NCI-H1417 treated with DMSO at 0.1 percent for 48 hours (cell line): ENCODE measurements around the gene KRTAP3-3.
"Not testable (repeated sequence)": the region's sequence is repeated elsewhere in the genome, so short reads cannot be mapped to it uniquely, and the experiment has no call there.

Experiments
- DNase-seq: peaks from one replicate; lab custom pipeline; 2025; lab: John Stamatoyannopoulos, UW

Gene KRTAP3-3

DNA sequence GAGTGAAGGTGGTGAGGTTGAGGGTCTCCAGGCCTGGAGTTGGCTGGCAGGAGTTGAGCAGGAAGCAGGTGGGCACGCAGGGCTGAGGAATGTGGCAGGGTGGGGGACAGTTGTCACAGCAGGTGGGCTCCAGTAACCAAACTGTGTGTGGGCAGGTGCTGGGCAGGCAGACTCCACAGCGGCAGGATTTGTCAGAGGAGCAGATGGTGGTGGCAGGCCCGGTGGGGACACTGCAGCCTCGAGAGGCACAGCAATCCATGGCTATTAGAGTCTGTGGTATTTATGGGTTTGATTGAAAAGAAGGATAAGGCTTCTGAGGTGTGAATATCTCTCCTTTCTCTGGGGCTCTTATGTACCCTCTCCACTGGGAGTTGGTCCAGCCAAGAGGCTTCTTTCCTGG, at the start of gene KRTAP3-3:
Gene KRTAP3-3, minus strand, starts transcription at position 326 of the 400 bp plus-strand sequence. Its CDS starts 67 bp downstream, at position 259.
- peak; percentile 41 for DNase-seq

DNA sequence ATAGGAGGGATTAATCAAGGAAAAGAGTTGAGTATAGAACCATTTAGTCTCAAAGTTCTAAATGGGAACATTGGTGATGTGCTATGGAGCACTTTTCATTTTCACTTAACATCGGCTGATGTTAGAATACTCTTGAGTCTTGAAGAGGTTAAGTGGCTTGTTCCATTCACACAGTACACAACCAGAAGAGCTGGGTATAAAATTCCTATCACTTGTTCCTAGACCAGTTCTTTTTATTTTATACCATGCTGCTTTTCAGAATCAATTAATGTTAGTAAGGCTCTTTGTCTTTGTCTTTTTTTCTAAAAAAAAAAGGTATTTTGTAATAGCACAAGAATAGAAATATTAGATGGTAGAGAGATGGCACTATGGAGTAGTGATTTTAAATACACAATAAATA, 49.0 kb upstream of the KRTAP3-3 start:
- DNase-seq, result no peak

DNA sequence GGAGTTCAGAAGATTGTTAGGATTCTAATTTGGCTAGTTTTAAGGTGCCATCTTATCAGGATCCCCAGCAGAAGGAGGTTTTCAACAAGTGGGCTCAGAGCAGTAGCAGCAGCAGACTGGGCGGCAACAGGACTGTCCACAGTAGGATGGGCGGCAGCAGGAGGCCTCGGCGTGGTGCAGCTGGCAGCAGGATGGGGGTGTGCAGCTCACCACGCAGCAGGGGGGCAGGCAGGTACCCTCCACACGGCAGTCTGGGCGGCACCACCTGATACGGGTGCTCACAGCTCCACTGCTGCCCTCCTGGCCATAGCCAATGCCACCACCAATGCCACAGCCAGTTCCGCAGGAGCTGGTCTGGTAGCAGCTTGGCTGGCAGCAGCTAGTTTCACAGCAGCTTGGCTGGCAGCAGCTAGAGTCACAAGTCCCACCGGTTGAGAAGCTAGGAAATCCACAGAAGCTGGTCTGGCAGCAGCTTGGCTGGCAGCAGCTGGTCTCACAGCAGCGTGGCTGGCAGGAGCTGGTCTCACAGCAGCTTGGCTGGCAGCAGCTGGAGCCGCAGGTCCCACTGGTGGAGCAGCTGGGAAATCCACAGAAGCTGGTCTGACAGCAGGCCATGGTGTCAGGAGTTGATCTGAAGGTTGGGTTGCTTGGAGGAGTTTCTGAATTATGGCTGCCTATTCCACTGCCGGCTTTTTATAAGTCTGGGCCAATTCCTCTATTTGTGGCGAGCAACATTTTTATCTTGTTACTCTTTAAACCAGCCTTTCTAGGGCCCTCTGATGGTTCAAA, 47.0 kb upstream of the KRTAP3-3 start, which contains the start of gene KRTAP1-1:
Gene KRTAP1-1, minus strand, starts transcription at position 668 of the 789 bp plus-strand sequence. Its CDS starts 53 bp downstream, at position 615.
- not testable (repeated sequence) for DNase-seq

DNA sequence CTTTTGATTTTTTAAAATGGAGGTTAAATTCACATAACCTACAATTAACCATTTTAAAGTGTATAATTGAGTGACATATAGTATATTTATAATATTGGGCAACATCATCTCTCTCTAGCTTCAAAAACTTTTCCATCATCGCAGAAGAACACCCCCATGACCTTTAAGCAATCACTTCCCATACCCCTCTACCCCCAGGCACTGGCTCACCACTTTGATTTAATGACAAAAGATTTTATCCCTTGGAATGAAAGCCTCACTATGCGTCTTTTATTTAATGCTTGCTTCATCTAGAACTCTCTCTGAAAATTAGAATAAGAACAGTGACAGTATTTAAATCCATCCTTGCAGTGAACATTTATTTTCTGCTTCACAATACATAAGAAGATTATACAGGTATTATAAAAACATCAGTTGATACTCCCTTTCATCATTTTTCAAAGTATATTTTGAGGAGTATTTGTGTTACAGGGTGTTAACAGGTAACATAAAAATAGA, 43.9 kb upstream of the KRTAP3-3 start:
- no peak for DNase-seq

DNA sequence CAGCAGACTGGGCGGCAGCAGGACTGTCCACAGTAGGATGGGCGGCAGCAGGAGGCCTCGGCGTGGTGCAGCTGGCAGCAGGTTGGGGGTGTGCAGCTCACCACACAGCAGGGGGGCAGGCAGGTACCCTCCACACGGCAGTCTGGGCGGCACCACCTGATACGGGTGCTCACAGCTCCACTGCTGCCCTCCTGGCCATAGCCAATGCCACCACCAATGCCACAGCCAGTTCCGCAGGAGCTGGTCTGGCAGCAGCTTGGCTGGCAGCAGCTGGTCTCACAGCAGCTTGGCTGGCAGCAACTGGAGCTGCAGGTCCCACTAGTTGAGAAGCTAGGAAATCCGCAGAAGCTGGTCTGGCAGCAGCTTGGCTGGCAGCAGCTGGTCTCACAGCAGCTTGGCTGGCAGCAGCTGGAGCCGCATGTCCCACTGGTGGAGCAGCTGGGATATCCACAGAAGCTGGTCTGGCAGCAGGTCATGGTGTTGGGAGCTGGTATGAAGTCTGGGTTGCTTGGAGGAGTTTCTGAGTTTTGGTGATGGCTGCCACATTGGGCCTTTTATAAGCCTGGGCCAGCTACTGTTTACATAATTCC, 40.5 kb upstream of the KRTAP3-3 start, which contains the start of gene KRTAP1-3:
Gene KRTAP1-3, minus strand, starts transcription at position 529 of the 590 bp plus-strand sequence. Its CDS starts 53 bp downstream, at position 476.
- DNase-seq, result not testable (repeated sequence)

DNA sequence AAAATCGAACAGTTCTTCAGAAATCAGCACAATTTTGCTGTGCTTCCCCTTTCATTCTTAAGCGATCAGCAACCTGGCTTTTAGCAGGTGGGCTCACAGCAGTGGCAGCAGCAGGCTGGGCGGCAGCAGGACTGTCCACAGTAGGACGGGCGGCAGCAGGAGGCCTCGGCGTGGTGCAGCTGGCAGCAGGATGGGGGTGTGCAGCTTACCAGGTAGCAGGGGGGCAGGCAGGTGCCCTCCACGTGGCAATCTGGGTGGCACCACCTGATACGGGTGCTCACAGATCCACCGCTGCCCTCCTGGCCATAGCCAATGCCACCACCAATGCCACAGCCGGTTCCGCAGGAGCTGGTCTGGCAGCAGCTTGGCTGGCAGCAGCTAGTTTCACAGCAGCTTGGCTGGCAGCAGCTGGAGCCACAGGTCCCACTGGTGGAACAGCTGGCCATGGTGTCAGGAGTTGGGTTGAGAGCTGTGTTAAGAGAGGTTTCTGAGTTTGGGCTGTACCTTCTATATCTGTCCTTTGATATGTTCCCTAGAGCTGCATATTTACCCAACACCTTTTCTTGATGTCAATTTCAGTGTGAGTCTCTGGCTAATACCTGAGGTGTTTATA, 35.8 kb upstream of the KRTAP3-3 start, which contains the start of gene KRTAP1-4:
Gene KRTAP1-4, minus strand, starts transcription at position 563 of the 613 bp plus-strand sequence. Its CDS starts 117 bp downstream, at position 446.
- DNase-seq, result no peak

DNA sequence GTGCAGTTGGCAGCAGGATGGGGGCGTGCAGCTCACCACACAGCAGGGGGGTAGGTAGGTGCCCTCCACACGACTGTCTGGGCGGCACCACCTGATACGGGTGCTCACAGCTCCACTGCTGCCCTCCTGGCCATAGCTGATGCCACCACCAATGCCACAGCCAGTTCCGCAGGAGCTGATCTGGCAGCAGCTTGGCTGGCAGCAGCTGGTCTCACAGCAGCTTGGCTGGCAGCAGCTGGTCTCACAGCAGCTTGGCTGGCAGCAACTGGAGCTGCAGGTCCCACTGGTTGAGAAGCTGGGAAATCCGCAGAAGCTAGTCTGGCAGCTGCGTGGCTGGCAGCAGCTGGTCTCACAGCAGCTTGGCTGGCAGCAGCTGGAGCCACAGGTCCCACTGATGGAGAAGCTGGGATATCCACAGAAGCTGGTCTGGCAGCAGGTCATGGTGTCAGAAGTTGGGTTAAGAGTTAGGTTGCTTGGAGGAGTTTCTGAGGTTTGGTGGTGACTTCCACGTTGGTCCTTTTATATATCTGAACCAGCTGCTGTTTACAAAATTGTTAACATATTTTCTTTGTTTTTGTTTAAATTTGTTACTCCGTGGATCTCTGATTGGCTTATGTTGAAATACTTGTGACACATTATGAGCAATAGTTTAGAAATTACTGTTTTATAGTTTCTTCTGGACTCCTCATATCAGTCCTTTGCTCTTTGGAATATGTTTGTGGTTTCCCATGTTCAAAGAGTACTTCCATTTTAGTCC, 32.9 kb upstream of the KRTAP3-3 start, which contains the start of gene KRTAP1-5:
Gene KRTAP1-5, minus strand, starts transcription at position 494 of the 757 bp plus-strand sequence. Its CDS starts 53 bp downstream, at position 441.
- DNase-seq, result no peak

DNA sequence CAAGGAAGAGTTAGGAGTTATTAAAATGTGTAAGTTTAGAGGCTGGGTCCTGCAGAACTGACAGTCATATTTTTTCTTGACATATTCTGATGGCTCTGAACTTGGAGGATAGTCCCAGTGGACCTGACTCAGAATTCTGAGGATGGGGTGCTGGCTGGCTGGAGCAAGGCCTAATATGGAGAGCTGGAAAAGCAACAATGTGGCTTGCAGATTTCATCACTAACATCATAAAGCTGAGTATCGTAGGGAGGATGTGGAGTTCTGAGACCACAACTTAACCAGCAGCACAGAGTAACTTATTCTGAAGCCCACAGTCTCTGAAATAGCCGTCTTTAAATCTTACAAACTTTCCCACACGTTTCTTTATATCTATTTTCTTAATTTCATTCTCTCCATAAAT, 30.7 kb upstream of the KRTAP3-3 start:
- no peak for DNase-seq

DNA sequence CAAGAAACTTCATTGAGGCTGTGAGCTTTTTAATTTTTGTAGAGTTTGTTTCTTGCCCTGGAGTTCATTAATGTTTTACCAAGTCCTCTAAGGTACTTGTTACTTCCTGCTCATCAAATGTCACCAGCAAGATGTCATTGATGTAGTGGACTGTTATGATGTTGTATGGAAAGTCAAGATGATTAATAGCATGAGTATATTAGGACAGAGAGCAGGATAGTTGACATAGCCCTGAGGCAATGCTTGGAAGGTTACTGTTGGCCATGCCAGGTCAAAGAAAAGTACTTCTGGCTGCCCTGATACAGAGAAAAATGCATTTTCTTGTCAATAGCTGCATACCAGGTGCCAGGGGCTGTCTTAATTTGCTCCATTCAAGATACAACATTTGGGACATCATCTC, 26.4 kb upstream of the KRTAP3-3 start:
- no peak for DNase-seq

DNA sequence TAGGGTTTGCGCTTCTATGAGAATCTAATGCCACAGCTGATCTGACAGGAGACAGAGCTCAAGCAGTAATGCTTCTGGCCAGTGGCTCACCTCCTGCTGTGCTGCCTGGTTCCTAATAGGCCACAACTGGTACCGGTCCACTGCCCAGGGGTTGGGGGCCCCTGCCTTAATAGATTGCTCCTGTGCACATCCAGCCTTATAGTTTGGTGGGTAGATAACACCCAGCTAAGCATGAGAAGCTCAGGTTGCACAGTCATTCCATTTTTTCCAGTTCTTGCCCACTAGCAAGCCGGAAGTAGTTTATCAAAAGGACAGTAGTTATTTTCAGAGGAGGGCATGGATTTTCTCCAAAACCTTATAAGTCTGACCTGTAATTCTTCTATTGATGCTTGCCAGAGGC, 25.5 kb upstream of the KRTAP3-3 start:
- no peak for DNase-seq

DNA sequence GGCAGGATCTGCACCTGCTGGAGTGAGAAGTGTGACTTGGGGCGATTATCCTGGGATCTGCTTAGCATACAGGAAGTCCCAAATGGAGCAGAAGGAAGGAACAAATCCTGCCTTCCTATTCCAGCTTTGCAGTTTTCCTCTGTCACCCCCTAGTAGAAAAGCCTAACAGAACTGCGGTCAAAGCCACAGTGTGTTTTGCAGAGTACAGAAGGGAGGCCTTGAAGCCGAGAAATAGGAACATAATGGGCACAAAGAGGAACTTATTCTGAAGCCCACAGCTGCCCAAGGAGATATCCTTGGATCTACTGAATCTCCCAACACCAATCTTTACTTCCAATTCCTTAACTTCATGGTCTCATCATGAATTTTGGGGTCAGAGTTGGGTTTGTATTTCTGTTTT, 24.6 kb upstream of the KRTAP3-3 start:
- no peak for DNase-seq

DNA sequence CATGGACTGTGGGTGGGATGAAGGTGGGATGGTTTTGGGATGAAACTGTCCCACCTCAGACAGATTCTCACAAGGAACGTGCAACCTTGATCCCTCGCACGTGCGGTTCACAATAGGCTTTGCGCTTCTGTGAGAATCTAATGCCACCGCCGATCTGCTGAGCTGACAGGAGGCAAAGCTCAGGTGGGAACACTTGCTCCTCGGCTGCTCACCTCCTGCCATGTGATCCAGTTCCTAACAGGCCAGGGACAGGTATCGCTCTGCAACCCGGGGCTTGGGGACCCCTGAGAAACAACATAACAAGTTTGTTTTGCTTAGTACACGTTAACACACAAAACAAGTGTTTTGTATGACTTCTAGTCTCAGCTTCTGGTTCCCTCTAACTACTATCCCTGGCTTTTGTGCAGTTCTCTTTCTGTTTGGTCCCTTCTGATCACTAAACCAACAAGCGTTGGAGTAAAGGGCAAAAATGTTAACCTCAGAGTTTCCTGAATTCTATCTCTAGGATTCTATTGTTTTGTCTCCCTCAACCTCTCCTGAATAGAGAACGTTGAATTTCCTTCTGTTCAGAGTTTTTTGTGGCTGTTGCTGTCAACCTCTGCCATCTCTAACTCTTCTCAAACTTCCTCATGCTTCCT, 22.7 kb upstream of the KRTAP3-3 start:
- DNase-seq, result no peak

DNA sequence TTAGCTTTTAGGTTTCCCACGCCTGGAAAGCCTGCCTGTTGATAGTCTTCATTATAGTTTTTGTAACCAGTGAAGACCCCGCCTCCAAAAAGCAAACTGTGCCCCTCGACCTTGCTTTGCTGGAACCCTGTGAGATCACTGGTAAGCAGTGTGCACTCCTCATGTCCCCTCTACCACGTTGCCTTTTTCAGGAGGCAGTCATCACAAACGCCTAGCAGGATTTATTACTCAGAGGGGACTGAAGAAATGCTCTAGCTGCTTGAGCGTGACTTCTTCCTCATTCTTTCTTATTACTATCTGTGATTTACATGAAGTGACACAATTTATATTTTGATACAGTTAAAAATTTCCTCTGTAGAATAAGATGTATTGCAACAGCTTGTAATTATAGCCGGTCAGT, 21.5 kb upstream of the KRTAP3-3 start:
- no peak for DNase-seq

DNA sequence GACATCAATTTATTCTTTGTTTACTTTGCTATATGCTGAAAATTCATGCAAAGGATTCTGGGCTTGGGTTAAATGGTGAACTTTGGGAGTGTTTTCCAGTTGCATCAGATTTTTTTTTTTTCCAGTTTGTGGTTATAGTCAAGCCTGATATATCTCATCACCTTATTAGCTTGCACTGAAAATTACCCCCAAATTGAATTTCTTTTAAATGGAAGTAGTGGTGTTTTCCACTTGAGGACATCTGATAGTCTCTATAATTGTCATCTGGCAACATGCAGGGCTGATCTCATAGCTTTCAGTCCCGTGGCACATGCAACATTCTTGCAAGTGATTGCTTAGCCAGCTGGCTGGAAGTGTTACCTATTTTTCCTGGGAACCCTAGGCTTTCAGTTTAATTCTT, 19.6 kb upstream of the KRTAP3-3 start:
- DNase-seq, result no peak

DNA sequence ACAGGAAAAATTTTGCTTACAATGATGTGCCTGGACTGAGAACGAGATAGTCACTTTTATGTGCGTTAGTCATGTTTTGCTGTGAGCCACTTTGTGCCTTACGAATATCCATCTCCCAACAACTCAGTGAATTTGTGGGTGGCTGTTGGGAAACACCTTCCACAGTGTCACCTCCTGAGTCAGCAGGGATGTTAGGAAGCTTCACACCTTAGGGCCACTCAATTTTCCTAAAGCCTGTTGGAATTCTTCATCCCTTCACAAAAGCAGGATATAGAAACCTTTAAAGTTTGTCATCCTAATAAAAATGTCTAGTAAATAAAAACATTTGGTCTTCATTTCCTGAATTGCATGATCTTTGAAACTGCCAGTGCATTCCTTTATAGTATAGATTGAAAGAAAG, 19.2 kb upstream of the KRTAP3-3 start:
- DNase-seq, result no peak

DNA sequence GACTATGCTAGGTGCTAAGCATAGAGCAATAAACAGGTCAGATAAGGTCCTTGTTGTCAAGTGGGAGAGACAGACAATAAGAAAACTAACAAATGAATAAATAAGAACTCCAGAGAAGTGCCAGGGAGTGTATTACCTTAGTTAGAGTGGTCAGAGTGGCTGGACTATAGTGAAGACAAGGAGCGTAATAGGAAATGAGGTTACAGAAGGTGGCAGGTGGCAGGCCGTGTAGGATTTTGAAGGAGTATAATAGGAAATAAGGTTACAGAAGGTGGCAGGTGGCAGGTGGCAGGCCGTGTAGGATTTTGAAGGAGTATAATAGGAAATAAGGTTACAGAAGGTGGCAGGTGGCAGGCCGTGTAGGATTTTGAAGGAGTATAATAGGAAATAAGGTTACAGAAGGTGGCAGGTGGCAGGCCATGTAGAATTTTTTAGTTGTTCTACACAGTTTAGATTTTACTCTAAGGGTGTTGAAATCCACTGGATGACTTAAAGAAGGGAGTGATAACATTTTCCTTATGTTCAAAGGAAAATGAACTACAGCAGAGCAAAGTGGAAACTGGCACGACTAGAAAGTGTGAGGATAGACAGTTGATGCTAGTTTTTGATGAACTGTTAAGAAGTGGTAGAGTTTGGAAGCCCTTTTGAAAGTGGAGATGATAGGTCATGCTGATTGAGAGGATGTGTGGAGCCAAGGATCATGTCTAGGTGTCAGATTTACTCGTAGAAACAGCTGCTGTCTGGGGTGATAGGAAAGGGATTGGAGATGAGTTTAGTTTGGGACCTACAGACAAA, 18.6 kb upstream of the KRTAP3-3 start:
- DNase-seq, result no peak

DNA sequence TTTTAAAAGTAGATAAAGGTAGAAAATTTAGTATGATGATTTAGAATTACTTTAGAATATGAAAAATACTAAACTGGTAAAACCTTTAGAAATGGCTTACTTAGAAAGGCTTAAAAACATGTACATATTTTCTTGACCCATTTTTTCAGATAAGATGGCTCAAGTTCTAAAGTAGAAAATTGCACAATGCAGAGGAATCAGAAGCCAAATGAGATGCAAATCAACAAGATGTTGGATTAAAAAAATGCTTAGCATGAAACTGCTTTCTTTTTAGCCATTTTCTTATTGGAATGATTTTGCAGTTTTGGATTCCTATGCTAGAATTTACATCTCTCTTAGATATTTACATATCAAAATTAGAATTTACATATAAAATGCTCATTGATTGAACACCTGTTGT, 16.5 kb upstream of the KRTAP3-3 start:
- no peak for DNase-seq

DNA sequence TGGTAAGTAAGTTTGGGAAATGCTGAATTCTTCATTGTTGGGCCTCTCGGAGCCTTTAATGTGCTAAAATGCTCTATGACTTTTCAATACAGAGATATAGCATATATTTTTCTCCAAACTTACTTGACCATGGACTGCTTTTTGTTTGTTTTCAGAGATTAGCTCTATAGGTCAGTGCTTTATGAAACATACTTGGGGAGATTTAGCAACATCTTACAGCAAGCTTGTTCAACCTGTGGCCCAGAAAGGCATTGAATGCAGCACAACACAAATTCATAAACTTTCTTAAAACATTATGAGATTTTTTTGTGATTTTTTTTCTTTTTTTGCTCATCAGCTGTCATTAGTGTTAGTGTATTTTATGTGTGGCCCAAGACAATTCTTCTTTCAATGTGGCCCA, 16.0 kb upstream of the KRTAP3-3 start:
- no peak for DNase-seq

DNA sequence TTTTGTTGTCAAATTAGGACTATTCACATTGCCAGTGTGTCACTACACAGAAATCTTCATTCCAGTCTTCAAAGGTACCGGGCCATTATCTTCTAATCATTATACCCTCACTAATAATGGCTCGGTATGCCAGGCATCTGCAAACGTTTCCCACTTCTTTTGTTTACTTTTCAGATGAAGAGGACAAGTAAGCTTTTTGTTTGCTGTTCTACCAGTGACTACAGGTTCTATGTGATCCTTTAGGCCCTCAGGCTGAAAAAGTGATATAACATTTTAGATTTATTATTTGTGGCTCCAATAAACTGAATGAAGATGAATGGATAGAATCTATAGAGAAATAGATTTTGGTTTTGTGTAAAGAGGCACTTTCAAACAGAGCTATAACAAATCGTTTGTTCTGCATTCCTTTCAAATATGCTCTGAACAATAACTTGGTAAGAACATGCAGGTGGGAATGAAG, 15.4 kb upstream of the KRTAP3-3 start:
- no peak for DNase-seq

DNA sequence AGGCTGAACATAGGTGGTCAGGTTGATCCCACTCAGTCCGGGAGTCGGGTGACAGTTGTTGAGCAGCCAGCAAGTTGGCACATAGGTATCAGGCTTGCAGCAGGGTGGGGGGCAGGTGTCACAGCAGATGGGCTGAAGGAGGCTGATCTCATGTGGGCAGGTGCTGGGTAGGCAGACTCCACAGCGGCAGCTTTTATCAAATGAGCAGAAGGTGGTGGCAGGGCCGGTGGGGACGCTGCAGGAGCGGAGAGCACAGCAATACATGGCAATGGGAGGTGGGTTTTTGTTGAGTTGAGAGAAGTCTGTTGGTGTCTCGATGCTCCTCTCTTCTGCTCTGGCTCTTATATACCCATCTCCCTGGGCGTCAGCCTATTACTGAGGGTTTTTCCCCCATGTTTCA, 14.8 kb upstream of the KRTAP3-3 start, which contains the start of gene KRTAP3-1:
Gene KRTAP3-1, minus strand, starts transcription at position 318 of the 400 bp plus-strand sequence. Its CDS starts 54 bp downstream, at position 264.
- no peak for DNase-seq
